Measurements from ENCODE around the gene GZF1.

The GZF1 gene

GRCh38 chr20:23410916-23411695 lies 49.1 kb downstream of the GZF1 start:
- FAIRE-seq, result no peak

- FAIRE-seq, result no peak
Observed at GRCh38 chr20:23412026-23412425, 50.0 kb downstream of the GZF1 start.

GRCh38 chr20:23413862-23414422 lies 52.0 kb downstream of the GZF1 start:
- no peak for FAIRE-seq

GRCh38 chr20:23414526-23415188 lies 52.7 kb downstream of the GZF1 start:
- FAIRE-seq, result peak; percentile 84

GRCh38 chr20:23415555-23415954 lies 53.6 kb downstream of the GZF1 start:
- FAIRE-seq, result no peak

GRCh38 chr20:23415959-23416583 lies 54.1 kb downstream of the GZF1 start:
- no peak for FAIRE-seq

GRCh38 chr20:23417861-23418260 lies 55.9 kb downstream of the GZF1 start:
- no peak for FAIRE-seq

- FAIRE-seq, result no peak
Observed at GRCh38 chr20:23419657-23419994, 57.6 kb downstream of the GZF1 start.

- FAIRE-seq, result no peak
Observed at GRCh38 chr20:23419995-23420901, 58.3 kb downstream of the GZF1 start.

- no peak for FAIRE-seq
Observed at GRCh38 chr20:23420943-23421931, 59.3 kb downstream of the GZF1 start, which contains the start of gene NAPB. Gene NAPB (minus strand): TSS chr20:23421488. CDS start chr20:23421402, 86 bp downstream.
